Right kidney (tissue), 1 donor: ENCODE data around the gene ZNF772.
A peak's percentile ranks its signal among the peaks of the same experiment; 100 is the strongest.

Source experiments
- DNase-seq: peaks from one replicate; pipeline ENCODE4 v3.0.0-alpha.2; 2016

Gene ZNF772

GRCh38 chr19:57436417-57436816, 40.9 kb downstream of the ZNF772 start:
- no peak for DNase-seq

- peak; percentile 93 for DNase-seq
Observed at GRCh38 chr19:57435062-57435978, 42.0 kb downstream of the ZNF772 start, which contains the start of gene ZNF749. Gene ZNF749, plus strand, starts transcription at chr19:57435325. Its CDS starts 254 bp downstream, at chr19:57435579.

- DNase-seq, result peak; percentile 2
Observed at GRCh38 chr19:57434386-57435061, 42.8 kb downstream of the ZNF772 start.

- no peak for DNase-seq
Observed at GRCh38 chr19:57421037-57421436, 56.3 kb downstream of the ZNF772 start.

GRCh38 chr19:57419439-57419838, 57.9 kb downstream of the ZNF772 start:
- no peak for DNase-seq
